Measurements from ENCODE around the gene PADI2.

PADI2 gene

GRCh38 chr1:17119076-17119772 lies at the start of gene PADI2:
PADI2 (minus strand) TSS chr1:17119451; CDS start chr1:17119371, 80 bp downstream.
- DNase-seq (ENCODE audit: low spot score) = peak; percentile 62

GRCh38 chr1:17168091-17168876 lies 49.0 kb upstream of the PADI2 start:
- no peak for DNase-seq (ENCODE audit: low spot score)

GRCh38 chr1:17167786-17168090 lies 48.5 kb upstream of the PADI2 start:
- no peak for DNase-seq (ENCODE audit: low spot score)

GRCh38 chr1:17167041-17167785 lies 48.0 kb upstream of the PADI2 start:
- no peak for DNase-seq (ENCODE audit: low spot score)

GRCh38 chr1:17165823-17166222 lies 46.6 kb upstream of the PADI2 start:
- DNase-seq (ENCODE audit: low spot score) = no peak

- DNase-seq (ENCODE audit: low spot score) = no peak
Measured at GRCh38 chr1:17163789-17164666, 44.8 kb upstream of the PADI2 start.

- DNase-seq (ENCODE audit: low spot score) = no peak
Measured at GRCh38 chr1:17163371-17163770, 44.1 kb upstream of the PADI2 start.

- DNase-seq (ENCODE audit: low spot score) = no peak
Measured at GRCh38 chr1:17162941-17163340, 43.7 kb upstream of the PADI2 start.

GRCh38 chr1:17161926-17162800 lies 42.9 kb upstream of the PADI2 start:
- no peak for DNase-seq (ENCODE audit: low spot score)

- no peak for DNase-seq (ENCODE audit: low spot score)
Measured at GRCh38 chr1:17161137-17161740, 42.0 kb upstream of the PADI2 start.

GRCh38 chr1:17158961-17159360 lies 39.7 kb upstream of the PADI2 start:
- DNase-seq (ENCODE audit: low spot score) = no peak

- DNase-seq (ENCODE audit: low spot score) = no peak
Measured at GRCh38 chr1:17156108-17156507, 36.9 kb upstream of the PADI2 start.

- DNase-seq (ENCODE audit: low spot score) = no peak
Measured at GRCh38 chr1:17155257-17155920, 36.1 kb upstream of the PADI2 start.

- DNase-seq (ENCODE audit: low spot score) = no peak
Measured at GRCh38 chr1:17149771-17150170, 30.5 kb upstream of the PADI2 start.

GRCh38 chr1:17148950-17149608 lies 29.8 kb upstream of the PADI2 start:
- DNase-seq (ENCODE audit: low spot score) = no peak

GRCh38 chr1:17145648-17146047 lies 26.4 kb upstream of the PADI2 start:
- DNase-seq (ENCODE audit: low spot score) = no peak

- no peak for DNase-seq (ENCODE audit: low spot score)
Measured at GRCh38 chr1:17143760-17144159, 24.5 kb upstream of the PADI2 start.

- no peak for DNase-seq (ENCODE audit: low spot score)
Measured at GRCh38 chr1:17141441-17142197, 22.4 kb upstream of the PADI2 start.

GRCh38 chr1:17140279-17140678 lies 21.0 kb upstream of the PADI2 start:
- DNase-seq (ENCODE audit: low spot score) = no peak

Measured in D341Med (cell line).